GM12878 (cell line): ENCODE results near the gene PRMT2. TPM values are rescaled to one million over a fixed set of nuclear protein-coding genes. Genes with fewer than 3 reads are reported as not detected.

Experiments
- ATAC-seq: fragments of 200-7000 bp; cut with Tn5 transposase; 3 replicates; pipeline ENCODE4 v1.9.1; 2020; ENCODE audit warnings: mild to moderate bottlenecking, moderate library complexity
- BruUV-seq: library from RNA; stranded (reverse); fragments of 400-500 nt; replicated peaks from 2 replicates; lab custom pipeline; 2021; lab: Mats Ljungman, UMichigan
- CTCF ChIA-PET: fragments of 300-600 bp; sonication (Branson Sonifier 250); formaldehyde crosslinking; extraction: SDS; loops from one replicate; lab custom pipeline; 2021; ENCODE audit warnings: inconsistent platforms; lab: Yijun Ruan, JAX
- POLR2A ChIA-PET: fragments of 350-600 bp; formaldehyde crosslinking; extraction: SDS; loops from one replicate; lab custom pipeline; 2021; ENCODE audit warnings: inconsistent platforms; lab: Charles Lee
- RAD21 ChIA-PET: fragments of 300-600 bp; sonication (Branson Sonifier 250); formaldehyde crosslinking; loops from one replicate; lab custom pipeline; 2023; ENCODE audit warnings: antibody characterized with exemption; ENCODE audit not compliant: unreplicated experiment; lab: Charles Lee
- SMC1A ChIA-PET: fragments of 300-600 bp; sonication (Branson Sonifier 250); formaldehyde crosslinking; loops from one replicate; lab custom pipeline; 2023; ENCODE audit not compliant: unreplicated experiment, uncharacterized antibody; lab: Charles Lee
- DNase-seq: peaks from one replicate; pipeline ENCODE4 v3.0.0-alpha.2; 2011; ENCODE audit warnings: low read depth, low spot score
- FAIRE-seq: peaks from 3 replicates; lab custom pipeline; 2011; peaks lifted over from hg19 to GRCh38; lab: Jason Lieb, UNC
- H2AFZ ChIP-seq: 2 replicates; pipeline ENCODE4 v1.6.0; 2011; ENCODE audit warnings: low read depth, low read length, control low read depth; ENCODE audit not compliant: control insufficient read depth
- H3K27ac ChIP-seq: 2 replicates; pipeline ENCODE4 v1.5.1; 2011; ENCODE audit warnings: control low read depth; ENCODE audit not compliant: control insufficient read depth, insufficient read depth
- H3K27me3 ChIP-seq, 2 experiments: replicated peaks in 1 of 2; 2 replicates each; pipeline versions ENCODE4 v1.6.0 to v1.6.1; 2011; ENCODE audit warnings: low read length in 1 of 2; ENCODE audit not compliant: control insufficient read depth in 2 of 2, insufficient read depth in 2 of 2
- H3K36me3 ChIP-seq, 2 experiments: 2 replicates each; pipeline ENCODE4 v1.5.1; 2011; ENCODE audit warnings: low read length in 1 of 2; ENCODE audit not compliant: control insufficient read depth in 2 of 2, insufficient read depth in 2 of 2
- H3K4me1 ChIP-seq: 2 replicates; pipeline ENCODE4 v1.6.1; 2011; ENCODE audit warnings: mild to moderate bottlenecking, low read length, moderate library complexity, mixed read lengths; ENCODE audit not compliant: control insufficient read depth, insufficient read depth
- H3K4me2 ChIP-seq: 2 replicates; pipeline ENCODE4 v1.6.0; 2011; ENCODE audit warnings: control low read depth; ENCODE audit not compliant: control insufficient read depth, insufficient read depth
- H3K4me3 ChIP-seq: fragments of 200-600 bp; sonication (generic); 2 replicates; pipeline ENCODE4 v1.5.1; 2016
- H3K79me2 ChIP-seq: 2 replicates; pipeline ENCODE4 v1.6.0; 2011; ENCODE audit warnings: low read length; ENCODE audit not compliant: control insufficient read depth, insufficient read depth
- H3K9ac ChIP-seq: 2 replicates; pipeline ENCODE4 v1.8.0; 2011; ENCODE audit warnings: low read length, control low read depth, mixed read lengths; ENCODE audit not compliant: control insufficient read depth, insufficient read depth
- H3K9me3 ChIP-seq: replicated peaks from 3 replicates; pipeline ENCODE4 v1.5.1; 2011; ENCODE audit warnings: mild to moderate bottlenecking, low read length; ENCODE audit not compliant: control insufficient read depth, insufficient read depth
- H4K20me1 ChIP-seq: 2 replicates; pipeline ENCODE4 v1.6.0; 2011; ENCODE audit not compliant: control insufficient read depth, insufficient read depth
- CBX3 ChIP-seq: fragments of 200-600 bp; sonication (generic); IDR thresholded peaks from 2 replicates; pipeline ENCODE4 v1.6.1; 2016; ENCODE audit warnings: low read depth, borderline replicate concordance
- DPF2 ChIP-seq: fragments of 450-650 bp; IDR thresholded peaks from 2 replicates; pipeline ENCODE4 v1.6.1; 2017; ENCODE audit warnings: mild to moderate bottlenecking
- HDAC6 ChIP-seq: fragments of 200-600 bp; sonication (generic); IDR thresholded peaks from one replicate; pipeline ENCODE4 v1.8.0; 2017; ENCODE audit warnings: antibody characterized with exemption; ENCODE audit not compliant: unreplicated experiment
- MTA2 ChIP-seq: fragments of 450-650 bp; IDR thresholded peaks from 2 replicates; pipeline ENCODE4 v1.6.1; 2016; ENCODE audit warnings: low read depth, mild to moderate bottlenecking, moderate library complexity
- NFIC ChIP-seq: IDR thresholded peaks from 2 replicates; pipeline ENCODE4 v1.6.1; 2012; ENCODE audit warnings: low read depth, mild to moderate bottlenecking, inconsistent platforms, low read length, moderate library complexity
- POLR2A ChIP-seq: IDR thresholded peaks from 2 replicates; pipeline ENCODE4 v1.6.1; 2011; ENCODE audit warnings: low read depth, mild to moderate bottlenecking, low read length
- SMAD1 ChIP-seq: fragments of 450-650 bp; IDR thresholded peaks from 2 replicates; pipeline ENCODE4 v1.6.1; 2018; ENCODE audit warnings: mild to moderate bottlenecking, low read depth; ENCODE audit not compliant: partially characterized antibody
- SP1 ChIP-seq: IDR thresholded peaks from one replicate; pipeline ENCODE4 v1.6.1; 2011; ENCODE audit warnings: low read depth, low read length
- SREBF2 ChIP-seq: IDR thresholded peaks from 2 replicates; pipeline ENCODE4 v1.6.1; 2012; ENCODE audit warnings: mild to moderate bottlenecking, low read length
- STAT1 ChIP-seq: fragments of 450-650 bp; conservative IDR thresholded peaks from 2 replicates; pipeline ENCODE4 v1.6.1; 2014; ENCODE audit warnings: antibody characterized with exemption, mild to moderate bottlenecking
- SUZ12 ChIP-seq: fragments of 200-600 bp; sonication (generic); IDR thresholded peaks from one replicate; pipeline ENCODE4 v1.6.1; 2018; ENCODE audit warnings: antibody characterized with exemption, mild to moderate bottlenecking; ENCODE audit not compliant: unreplicated experiment
- TCF12 ChIP-seq: IDR thresholded peaks from 2 replicates; pipeline ENCODE4 v1.6.1; 2011; ENCODE audit warnings: low read depth, mild to moderate bottlenecking, low read length
- TCF3 ChIP-seq: IDR thresholded peaks from 2 replicates; pipeline ENCODE4 v1.6.1; 2012; ENCODE audit warnings: low read depth, mild to moderate bottlenecking, low read length, borderline replicate concordance; ENCODE audit not compliant: insufficient read depth
- ZNF24 ChIP-seq: fragments of 450-650 bp; IDR thresholded peaks from 2 replicates; pipeline ENCODE4 v1.6.1; 2017; ENCODE audit warnings: antibody characterized with exemption, mild to moderate bottlenecking
- ZNF384 ChIP-seq: IDR thresholded peaks from 2 replicates; pipeline ENCODE4 v1.6.1; 2012; ENCODE audit warnings: low read depth, mild to moderate bottlenecking, low read length, improper control_type of control experiment, borderline replicate concordance
- WGBS: methylation state at CpG from one replicate; pipeline ENCODE4 v1.1.6; 2016; ENCODE audit warnings: low lambda C conversion rate; ENCODE audit not compliant: insufficient replicate concordance, insufficient coverage; ENCODE audit errors: missing lambda C conversion rate; 5-methylcytosine and 5-hydroxymethylcytosine counted together
- in situ Hi-C: fragments of 300-500 bp; cut with MboI; formaldehyde crosslinking; loops from 9 replicates; pipeline ENCODE4 v1.14.3; 2018; ENCODE audit warnings: mixed read lengths
- intact Hi-C: fragments of 100-400 bp; cut with micrococcal nuclease; formaldehyde crosslinking; loops from one replicate; pipeline ENCODE4 v1.14.2; 2022; ENCODE audit not compliant: unreplicated experiment
- polyA plus RNA-seq, 11 experiments: library from polyadenylated mRNA; depleted of rRNA in 4 of 11; unstranded in 6 of 11; stranded (reverse) in 5 of 11; fragments of >200 nt; fragmentation: Nextera tagmentation in 4 of 11; fragmentation: Illumina TruSeq in 1 of 11; extraction: Ambion mirVana in 4 of 11; extraction: Trizol in 1 of 11; gene quantifications; 1 replicate in 1 of 11; 2 replicates in 10 of 11; pipeline versions ENCODE4 v1.2.1 to v1.2.3, GENCODE V29; 2011 to 2016; ENCODE audit warnings: inconsistent platforms in 2 of 11, missing spikeins in 2 of 11, low read depth in 1 of 11
- total RNA-seq, 4 experiments: library from RNA; depleted of rRNA in 3 of 4; stranded (reverse); fragments of >200 nt in 3 of 4; fragmentation: Illumina TruSeq in 1 of 4; extraction: Trizol in 1 of 4; gene quantifications; 2 replicates each; pipeline versions ENCODE4 v1.2.1 to v1.2.3, GENCODE V29; 2013 to 2021
- TF ChIP-seq, protein P1 (sequence below): fragments of 450-650 bp; IDR thresholded peaks from 2 replicates; pipeline ENCODE4 v1.6.1; 2016; ENCODE audit warnings: mild to moderate bottlenecking
- TF ChIP-seq, protein P2 (sequence below): fragments of 450-650 bp; IDR thresholded peaks from 2 replicates; pipeline ENCODE4 v1.6.1; 2014; ENCODE audit warnings: mild to moderate bottlenecking
- TF ChIP-seq, protein P3 (sequence below): IDR thresholded peaks from 2 replicates; pipeline ENCODE4 v1.6.1; 2011; ENCODE audit warnings: low read depth, low read length, improper control_type of control experiment, borderline replicate concordance
- TF ChIP-seq, protein P4 (sequence below): fragments of 450-650 bp; formaldehyde crosslinking; IDR thresholded peaks from 2 replicates; pipeline ENCODE4 v1.4.0; 2022; ENCODE audit warnings: mild to moderate bottlenecking, moderate library complexity

PRMT2 gene
- total and polyA plus RNA-seq, 10 of the 15 experiments (the other 5 are each of a cell fraction or from before 2014, with no cell fraction given) = 16.1 to 48.6 (median 36.2) TPM

DNA sequence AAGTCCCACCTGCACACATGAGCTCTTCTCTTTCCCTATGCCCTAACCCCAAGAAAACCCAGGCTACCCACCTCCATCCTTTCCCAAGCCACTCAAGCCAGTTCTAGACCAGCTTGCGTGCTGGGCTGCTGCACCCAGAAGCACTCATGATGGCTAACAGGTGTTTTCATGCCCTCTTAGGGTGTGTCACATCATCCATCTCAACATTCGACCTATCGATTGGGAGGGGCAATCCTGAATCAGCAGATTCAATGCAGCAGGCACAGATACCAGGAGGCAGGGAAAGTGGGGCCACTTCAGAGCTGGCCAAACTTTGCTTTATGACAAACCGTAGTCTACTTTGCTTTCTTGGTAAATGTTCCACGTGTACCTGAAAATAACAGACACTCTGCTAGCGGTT is 6.6 kb upstream of the PRMT2 start:
- no peak overlapping the region for H3K4me3 ChIP-seq
- no peaks in the 10 kb centered on the region for H4K20me1 ChIP-seq
- ChIA-PET RAD21 (no interaction called here), SMC1A (interaction anchor here (1.6 kb wide), 1 partner anchor 11 kb away, joined by 3 read pairs; no protein-coding TSS in a partner anchor), CTCF (interaction anchor here (1.4 kb wide), 1 partner anchor 20 kb away, joined by 3 read pairs; no protein-coding TSS in a partner anchor), POLR2A (no interaction called here)
- H2AFZ ChIP-seq = no peak overlapping the region
- H3K27ac ChIP-seq = no peak overlapping the region
- intact Hi-C loops = no loop called here
- FAIRE-seq = no peak
- H3K27me3 ChIP-seq = no peaks in the 10 kb centered on the region
- DNase-seq = no peak
- 76% methylated on average over 6 of the region's 6 CpGs for WGBS
- no peaks in the 10 kb centered on the region for H3K36me3 ChIP-seq
- H3K4me1 ChIP-seq = no peaks in the 10 kb centered on the region
- no peak overlapping the region for H3K9ac ChIP-seq
- no peak for ATAC-seq
- BruUV-seq = no TSS peak
- no peaks in the 10 kb centered on the region for H3K79me2 ChIP-seq
- no peak overlapping the region for H3K4me2 ChIP-seq
- peaks cover 3% of the 10 kb centered on the region; the same call in 1 of the 3 replicates for H3K9me3 ChIP-seq
- TF ChIP-seq CBX3 (no peak), TCF3 (no peak), DPF2 (no peak), NFIC (no peak), MTA2 (no peak), SP1 (no peak), STAT1 (no peak), SUZ12 (no peak), POLR2A (no peak), TCF12 (no peak), HDAC6 (no peak), ZNF24 (no peak), SMAD1 (no peak), ZNF384 (no peak), SREBF2 (no peak)
- TF ChIP-seq, protein P1, sequence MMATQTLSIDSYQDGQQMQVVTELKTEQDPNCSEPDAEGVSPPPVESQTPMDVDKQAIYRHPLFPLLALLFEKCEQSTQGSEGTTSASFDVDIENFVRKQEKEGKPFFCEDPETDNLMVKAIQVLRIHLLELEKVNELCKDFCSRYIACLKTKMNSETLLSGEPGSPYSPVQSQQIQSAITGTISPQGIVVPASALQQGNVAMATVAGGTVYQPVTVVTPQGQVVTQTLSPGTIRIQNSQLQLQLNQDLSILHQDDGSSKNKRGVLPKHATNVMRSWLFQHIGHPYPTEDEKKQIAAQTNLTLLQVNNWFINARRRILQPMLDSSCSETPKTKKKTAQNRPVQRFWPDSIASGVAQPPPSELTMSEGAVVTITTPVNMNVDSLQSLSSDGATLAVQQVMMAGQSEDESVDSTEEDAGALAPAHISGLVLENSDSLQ = no peak
- TF ChIP-seq, protein P2, sequence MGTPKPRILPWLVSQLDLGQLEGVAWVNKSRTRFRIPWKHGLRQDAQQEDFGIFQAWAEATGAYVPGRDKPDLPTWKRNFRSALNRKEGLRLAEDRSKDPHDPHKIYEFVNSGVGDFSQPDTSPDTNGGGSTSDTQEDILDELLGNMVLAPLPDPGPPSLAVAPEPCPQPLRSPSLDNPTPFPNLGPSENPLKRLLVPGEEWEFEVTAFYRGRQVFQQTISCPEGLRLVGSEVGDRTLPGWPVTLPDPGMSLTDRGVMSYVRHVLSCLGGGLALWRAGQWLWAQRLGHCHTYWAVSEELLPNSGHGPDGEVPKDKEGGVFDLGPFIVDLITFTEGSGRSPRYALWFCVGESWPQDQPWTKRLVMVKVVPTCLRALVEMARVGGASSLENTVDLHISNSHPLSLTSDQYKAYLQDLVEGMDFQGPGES = no peak
- TF ChIP-seq, protein P3, sequence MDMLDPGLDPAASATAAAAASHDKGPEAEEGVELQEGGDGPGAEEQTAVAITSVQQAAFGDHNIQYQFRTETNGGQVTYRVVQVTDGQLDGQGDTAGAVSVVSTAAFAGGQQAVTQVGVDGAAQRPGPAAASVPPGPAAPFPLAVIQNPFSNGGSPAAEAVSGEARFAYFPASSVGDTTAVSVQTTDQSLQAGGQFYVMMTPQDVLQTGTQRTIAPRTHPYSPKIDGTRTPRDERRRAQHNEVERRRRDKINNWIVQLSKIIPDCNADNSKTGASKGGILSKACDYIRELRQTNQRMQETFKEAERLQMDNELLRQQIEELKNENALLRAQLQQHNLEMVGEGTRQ = no peak
- TF ChIP-seq, protein P4, sequence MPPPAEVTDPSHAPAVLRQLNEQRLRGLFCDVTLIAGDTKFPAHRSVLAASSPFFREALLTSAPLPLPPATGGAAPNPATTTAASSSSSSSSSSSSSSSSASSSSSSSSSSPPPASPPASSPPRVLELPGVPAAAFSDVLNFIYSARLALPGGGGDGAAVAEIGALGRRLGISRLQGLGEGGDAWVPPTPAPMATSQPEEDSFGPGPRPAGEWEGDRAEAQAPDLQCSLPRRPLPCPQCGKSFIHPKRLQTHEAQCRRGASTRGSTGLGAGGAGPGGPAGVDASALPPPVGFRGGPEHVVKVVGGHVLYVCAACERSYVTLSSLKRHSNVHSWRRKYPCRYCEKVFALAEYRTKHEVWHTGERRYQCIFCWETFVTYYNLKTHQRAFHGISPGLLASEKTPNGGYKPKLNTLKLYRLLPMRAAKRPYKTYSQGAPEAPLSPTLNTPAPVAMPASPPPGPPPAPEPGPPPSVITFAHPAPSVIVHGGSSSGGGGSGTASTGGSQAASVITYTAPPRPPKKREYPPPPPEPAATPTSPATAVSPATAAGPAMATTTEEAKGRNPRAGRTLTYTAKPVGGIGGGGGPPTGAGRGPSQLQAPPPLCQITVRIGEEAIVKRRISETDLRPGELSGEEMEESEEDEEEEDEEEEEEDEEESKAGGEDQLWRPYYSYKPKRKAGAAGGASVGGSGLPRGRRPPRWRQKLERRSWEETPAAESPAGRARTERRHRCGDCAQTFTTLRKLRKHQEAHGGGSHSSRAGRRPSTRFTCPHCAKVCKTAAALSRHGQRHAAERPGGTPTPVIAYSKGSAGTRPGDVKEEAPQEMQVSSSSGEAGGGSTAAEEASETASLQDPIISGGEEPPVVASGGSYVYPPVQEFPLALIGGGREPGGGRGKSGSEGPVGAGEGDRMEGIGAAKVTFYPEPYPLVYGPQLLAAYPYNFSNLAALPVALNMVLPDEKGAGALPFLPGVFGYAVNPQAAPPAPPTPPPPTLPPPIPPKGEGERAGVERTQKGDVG (CRISPR knock-in tag) = no peak
- in situ Hi-C loops = no loop called here
